Mammary epithelial cell (primary cell): ENCODE results near the gene NTM.

Experiments
- EZH2 ChIP-seq: IDR thresholded peaks from 2 replicates; pipeline ENCODE4 v1.6.1; 2012; ENCODE audit warnings: low read length, inconsistent platforms, borderline replicate concordance
- TF ChIP-seq, protein P1 (sequence below), 2 donors: IDR thresholded peaks in 1 of 2; conservative IDR thresholded peaks in 1 of 2; 2 replicates each; pipeline ENCODE4 v1.5.1; 2011 to 2012; ENCODE audit warnings: inconsistent platforms in 2 of 2, low read length in 2 of 2, mild to moderate bottlenecking in 2 of 2, control low read depth in 1 of 2, low read depth in 1 of 2; ENCODE audit not compliant: insufficient read depth in 1 of 2; ENCODE audit errors: extremely low read depth in 1 of 2

DNA sequence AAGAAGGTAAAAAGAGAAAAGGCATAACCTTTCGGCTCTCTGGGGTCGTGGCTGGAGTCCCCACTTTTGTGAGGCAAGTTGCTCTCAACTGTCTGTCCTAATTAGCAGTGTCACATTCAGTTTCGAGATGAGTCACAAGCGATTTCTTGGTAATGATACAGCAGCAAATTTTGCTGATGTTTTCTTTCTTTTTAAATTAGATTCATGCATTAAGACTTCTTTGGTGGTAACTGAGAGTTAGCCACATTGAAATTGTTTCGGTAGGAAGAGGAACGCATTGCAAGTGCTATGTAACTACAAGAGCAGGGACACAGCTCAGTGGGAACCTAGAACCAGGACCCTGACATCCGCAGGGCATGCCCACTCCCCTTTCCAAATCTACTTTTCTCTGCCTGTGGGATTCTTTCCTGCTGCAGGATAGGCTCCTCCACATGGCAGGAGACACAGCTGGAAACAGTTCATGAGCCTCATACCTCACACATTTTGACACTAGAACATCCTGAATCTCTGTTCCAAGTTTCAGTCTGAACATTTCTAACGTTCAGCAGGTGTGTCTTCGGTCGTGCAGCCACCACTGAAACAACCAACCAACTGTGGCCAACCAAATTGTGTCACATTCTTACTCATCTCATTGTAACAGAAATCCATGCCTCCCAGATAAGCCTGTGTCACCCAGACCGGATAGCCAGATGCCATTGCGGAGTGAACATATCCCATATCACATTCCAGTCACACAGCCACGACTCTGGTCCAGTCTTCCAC is 987.6 kb downstream of the NTM start:
- TF ChIP-seq, protein P1, sequence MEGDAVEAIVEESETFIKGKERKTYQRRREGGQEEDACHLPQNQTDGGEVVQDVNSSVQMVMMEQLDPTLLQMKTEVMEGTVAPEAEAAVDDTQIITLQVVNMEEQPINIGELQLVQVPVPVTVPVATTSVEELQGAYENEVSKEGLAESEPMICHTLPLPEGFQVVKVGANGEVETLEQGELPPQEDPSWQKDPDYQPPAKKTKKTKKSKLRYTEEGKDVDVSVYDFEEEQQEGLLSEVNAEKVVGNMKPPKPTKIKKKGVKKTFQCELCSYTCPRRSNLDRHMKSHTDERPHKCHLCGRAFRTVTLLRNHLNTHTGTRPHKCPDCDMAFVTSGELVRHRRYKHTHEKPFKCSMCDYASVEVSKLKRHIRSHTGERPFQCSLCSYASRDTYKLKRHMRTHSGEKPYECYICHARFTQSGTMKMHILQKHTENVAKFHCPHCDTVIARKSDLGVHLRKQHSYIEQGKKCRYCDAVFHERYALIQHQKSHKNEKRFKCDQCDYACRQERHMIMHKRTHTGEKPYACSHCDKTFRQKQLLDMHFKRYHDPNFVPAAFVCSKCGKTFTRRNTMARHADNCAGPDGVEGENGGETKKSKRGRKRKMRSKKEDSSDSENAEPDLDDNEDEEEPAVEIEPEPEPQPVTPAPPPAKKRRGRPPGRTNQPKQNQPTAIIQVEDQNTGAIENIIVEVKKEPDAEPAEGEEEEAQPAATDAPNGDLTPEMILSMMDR (conservative IDR thresholded peaks at IDR 0.05 in 1 of 2, IDR thresholded peaks at IDR 0.05 in 1 of 2; ENCODE audit: extremely low read depth in 1 of 2, insufficient read depth in 1 of 2, low read depth in 1 of 2, low read length in 2 of 2): no peak
- TF ChIP-seq EZH2: no peak
